HG03175 (cell line): Measurements from ENCODE around the gene PSMB7.

ENCODE experiments used
- ATAC-seq: cut with Tn5 transposase; IDR thresholded peaks from one replicate; pipeline ENCODE4 v1.9.1; 2021; ENCODE audit warnings: mild to moderate bottlenecking, moderate library complexity; ENCODE audit not compliant: unreplicated experiment

The PSMB7 gene

GRCh38 chr9:124412228-124412575 lies 3.0 kb downstream of the PSMB7 start:
- ATAC-seq: no peak

DNA sequence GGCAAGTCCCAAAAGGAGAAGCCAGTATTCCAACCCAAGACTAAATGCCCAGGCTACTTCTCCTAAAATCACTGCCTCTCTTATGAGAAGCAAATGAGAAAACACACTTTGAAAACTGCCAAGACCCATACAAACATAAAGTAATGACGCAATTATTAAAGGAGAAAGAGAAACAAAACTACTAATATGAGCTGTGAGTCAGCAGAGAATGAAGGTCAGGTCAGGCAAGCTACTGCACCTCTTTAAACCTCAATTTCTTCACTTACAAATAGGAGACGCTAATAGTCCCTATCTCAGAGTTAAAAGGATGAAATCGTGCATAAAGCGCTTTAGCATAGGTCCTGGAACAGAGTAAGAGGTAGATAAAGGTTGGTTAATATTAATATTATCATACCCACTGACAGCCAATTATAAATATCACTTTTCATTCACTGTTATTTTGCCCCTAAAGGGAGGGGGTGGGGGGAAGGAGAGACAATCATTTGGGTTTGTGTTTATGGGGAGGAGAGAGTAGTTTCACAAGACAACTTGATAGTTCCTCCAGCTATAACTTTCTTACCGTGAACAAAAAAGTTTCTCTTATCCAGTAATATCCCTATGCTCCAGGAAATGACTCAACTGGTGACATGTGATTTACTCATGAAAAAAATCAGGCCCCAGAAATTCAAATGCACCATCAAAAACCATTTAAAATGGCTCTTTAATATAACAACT lies 3.6 kb downstream of the PSMB7 start:
- ATAC-seq: no peak

GRCh38 chr9:124410321-124410913 lies 4.8 kb downstream of the PSMB7 start:
- no peak for ATAC-seq

DNA sequence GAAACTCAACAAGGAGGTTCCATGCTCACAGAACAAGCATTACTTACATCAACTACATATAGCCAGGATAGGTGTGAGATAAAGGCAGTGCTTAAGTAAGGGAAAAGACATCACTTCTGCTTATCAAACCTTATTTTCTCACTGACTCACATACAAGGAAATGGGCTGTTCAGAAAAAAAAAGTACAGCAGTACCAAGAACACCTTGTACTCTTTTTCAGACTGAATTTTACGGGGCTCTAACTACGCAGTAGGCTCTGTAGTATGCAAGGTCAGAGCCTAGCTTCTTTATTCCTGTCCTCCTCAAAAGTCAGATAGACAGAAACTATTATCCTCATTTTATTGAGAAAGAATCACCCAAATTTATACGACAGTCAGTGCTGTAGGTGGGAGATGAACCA lies 5.8 kb downstream of the PSMB7 start:
- ATAC-seq: no peak

- no peak for ATAC-seq
These were observed 12.0 kb downstream of the PSMB7 start for GRCh38 chr9:124403246-124403645.

DNA sequence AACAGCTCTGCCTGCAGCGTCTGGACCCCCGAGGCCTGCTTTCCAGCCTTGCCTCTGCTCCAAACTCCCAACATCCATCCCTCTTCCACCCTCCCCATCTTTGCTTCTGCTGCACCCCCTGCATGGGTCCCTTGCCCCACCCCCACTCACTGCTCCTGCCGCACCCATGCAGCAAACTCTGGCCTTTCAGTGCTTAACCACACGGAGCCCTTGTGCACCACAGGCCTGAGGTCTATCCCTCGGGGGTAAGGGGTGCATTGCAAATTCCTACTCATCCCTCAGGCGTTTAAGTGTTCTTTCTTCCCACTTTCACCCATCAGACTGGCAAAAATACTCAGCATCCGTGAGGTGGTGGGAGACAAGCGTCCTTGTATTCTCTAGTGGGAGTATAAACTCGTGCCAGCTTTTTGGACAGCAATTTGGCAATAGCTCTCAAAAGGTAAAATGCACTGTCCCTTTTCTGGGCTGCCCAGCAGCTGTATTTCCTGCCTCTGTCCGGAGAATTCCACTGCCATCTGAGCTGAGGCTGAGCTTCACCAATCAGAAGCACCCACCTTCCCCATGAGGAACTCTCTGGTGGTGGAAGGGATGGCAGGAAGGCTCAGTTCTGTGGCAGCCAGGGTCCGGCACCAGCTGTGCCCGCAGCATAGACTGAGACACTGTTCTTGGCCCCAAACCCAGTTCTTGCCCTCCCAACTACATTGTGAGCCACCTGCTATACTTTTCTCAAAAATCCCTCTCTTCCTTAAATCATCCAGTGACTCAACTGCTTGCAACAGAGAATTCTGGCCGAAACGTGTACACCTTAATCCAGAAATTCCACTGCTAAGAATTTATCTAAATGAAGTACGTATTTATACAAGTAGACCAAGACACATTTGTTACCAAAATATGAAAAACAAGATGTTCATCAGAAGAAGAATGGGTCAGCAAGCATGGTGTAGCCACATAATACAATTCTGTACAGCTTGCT lies 15.0 kb downstream of the PSMB7 start:
- ATAC-seq: no peak

GRCh38 chr9:124399323-124399967 lies 15.8 kb downstream of the PSMB7 start:
- no peak for ATAC-seq

DNA sequence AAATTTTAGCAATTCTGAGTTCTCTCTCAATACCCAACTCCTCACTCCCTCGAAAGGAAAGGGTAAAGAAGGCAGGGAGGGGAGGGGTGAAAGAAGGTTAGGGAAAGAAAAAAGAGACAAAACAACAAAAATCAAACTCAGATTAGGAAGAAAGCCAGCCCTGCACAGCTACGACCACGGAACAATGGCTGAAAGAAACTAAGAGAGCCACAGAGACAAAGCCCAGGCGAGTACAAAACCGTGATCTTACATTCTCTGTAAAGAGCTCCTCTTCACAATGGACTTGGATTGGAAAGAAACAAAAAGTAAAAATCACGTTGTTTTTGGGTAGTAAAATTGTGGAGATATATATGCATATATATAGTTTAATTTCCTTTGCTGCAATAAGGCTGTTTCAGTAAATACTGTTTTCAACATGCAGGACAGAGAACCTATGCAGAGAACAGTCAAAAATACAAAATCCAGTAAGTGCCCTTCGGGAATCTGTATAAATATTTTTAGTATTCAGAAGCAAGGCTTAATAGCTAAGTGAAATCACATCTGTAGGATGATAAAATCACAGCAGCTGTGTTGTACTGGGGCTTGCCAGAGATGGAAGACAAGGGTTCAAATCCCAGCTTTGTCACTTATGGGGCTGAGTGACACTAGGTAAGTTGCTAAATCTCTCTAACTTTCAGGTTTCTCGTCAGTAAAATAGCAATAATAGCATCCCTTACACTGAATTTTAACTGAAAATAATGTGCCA lies 16.9 kb downstream of the PSMB7 start:
- ATAC-seq: no peak

DNA sequence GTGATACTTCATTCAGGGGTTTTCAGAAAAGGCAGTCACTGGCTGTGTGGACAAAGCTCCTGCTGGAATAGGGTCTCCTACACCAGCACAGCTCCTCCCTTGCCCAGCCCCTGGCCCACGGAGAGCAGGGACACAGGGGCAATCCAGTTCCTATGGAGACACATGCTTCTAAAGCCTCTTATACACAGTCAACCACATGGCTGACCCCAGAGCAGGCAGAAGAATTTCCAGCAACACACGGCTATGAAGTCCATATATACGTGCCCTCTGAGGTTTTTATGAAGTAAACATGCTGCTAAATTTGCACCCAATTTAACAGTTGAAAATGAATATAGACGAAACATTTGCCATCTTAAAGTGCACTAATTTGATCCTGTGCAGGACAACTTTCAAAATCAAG lies 19.4 kb downstream of the PSMB7 start:
- ATAC-seq: no peak

- no peak for ATAC-seq
These were observed 20.6 kb downstream of the PSMB7 start for GRCh38 chr9:124394596-124394995.

DNA sequence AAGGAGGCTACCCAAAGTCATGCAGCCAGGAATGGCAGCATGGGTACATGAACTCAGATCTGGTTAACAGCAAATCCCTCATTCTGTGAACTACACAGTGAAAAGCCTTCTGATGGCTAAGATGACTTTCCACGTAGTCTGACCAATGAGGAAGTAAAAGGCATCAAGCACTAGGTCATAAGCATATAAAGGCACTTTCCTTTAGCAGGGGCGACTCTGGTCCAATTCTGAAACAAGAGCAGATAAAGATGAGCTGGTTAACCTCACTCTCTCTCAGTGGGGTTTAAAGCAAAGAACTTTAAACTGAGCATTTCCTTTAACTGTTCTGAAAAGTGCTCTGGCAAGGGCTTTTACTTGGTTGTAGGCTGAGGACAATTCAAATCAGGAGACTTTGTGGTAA lies 21.1 kb downstream of the PSMB7 start:
- ATAC-seq: no peak

DNA sequence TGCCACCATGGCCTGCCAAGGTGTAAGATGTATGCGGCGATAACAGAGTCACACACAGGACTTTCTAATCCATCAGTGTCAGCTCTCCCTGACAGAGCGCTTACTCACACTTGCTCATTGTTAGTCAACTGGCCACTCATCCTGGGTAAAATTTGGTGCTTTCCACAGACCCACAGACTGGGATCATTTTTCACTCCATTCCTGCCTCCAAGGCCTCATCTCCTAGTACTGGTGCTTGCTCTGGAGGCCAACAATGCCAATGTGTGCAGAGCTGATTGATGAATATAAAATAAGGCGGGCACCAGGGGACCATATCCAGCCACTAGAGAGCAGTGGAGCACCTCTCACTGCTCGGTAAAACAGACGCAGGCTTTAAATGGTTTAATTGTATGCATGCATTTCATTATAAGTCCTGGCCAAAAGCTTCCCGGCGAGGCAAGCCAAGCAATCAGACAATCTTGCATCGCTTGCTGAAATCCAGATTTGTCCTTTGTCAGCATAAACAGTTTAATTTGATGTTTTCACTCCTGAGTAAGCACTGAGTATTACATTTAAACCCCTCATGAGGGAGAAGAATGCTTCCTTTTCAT lies 22.3 kb downstream of the PSMB7 start:
- no peak for ATAC-seq

GRCh38 chr9:124392254-124392870 lies 22.9 kb downstream of the PSMB7 start:
- ATAC-seq: no peak

GRCh38 chr9:124390794-124391658 lies 24.2 kb downstream of the PSMB7 start:
- ATAC-seq: no peak

DNA sequence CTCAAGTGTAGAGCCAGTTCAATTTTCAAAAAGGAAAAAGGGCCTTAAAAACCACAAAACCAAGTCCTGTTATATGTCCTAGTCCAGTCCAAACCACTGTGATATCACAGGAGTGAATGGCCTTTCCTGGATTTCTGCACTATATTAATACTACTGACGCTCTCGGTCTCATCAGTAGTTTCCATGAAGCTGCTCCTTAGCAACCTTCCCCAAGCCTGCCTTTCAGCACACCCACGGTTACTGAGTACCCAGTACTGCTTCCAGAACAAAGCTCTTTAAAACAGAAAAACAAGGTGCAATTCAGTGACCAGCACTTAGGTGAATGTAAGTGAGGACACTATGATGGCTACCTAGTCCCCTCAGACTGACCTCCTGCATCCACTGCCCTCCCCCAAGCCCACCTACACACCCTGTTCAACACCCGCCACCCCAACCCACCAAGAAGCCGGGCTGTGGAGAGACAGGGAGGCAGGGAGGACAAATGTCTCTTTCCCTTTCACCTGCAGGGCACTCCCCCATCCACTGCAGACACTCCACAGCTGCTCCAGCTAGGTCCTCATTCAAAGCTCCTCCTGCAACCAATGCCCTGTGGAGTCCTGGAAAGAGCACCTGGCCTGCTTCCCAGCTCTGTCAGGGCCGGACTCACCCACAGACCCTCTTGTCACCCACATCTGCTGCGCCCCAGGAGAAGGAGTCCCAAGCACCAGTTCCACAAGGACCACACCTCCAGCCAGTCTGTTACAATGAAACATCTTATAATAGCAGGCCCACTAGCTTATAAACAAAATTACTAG lies 25.9 kb downstream of the PSMB7 start:
- ATAC-seq: no peak

DNA sequence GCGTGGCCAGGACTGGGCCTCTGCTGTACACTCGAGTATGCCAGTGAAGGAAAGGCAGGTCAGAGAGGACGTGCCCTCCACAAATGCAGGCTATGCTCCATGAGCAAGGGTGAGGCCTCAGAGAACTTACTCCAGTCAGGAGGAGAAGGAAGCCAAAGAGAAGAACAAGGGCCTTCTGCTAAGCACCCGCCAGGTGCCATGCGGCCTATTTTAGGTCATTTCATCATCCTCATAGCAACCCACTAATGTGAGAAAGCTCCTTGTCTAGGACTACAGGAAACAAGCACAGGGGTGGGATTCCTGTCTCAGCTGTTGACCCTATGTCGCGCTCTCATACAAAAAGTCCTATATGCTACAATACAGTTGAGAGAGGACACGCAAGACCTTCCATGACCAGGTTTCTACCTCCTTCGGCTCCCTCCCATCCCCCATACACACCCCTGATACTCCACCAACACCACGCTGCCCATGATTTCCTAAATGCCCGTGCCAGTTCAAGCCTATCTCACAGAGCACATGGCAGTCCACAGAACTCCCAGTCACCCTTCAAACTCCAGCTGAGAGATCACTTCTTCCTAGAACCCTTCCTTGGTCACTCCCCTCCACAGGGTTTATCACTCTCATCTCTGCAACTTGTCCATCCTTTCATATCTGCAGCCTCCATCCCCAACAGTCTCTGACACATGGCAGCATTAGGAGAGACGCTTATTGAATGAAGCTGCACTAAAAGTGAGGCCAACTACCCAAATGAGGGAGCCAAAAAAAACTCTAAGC lies 26.8 kb downstream of the PSMB7 start:
- ATAC-seq: no peak

DNA sequence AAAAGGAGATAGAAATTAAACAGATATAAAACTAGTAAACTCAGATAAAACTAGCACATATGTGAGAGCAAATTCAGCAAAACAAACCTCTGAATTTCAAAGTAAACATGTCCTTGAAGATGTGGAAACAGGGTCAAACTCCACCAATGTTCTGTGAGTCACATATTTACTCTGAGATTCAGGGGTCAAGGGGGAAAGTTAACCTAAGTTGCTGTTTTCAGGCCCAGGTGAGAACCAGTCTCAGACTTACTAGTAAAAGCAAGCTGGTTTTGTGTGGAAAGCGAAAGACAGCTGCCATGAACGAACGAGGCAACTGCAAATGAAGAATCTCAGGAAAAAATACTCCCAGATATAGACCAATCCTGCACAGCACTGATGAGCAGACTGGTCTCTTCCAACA lies 29.0 kb downstream of the PSMB7 start:
- no peak for ATAC-seq
